NCI-H526 treated with DMSO at 0.1 percent for 48 hours (cell line): ENCODE results near the gene VAPA.

ENCODE experiments used
- DNase-seq: peaks from one replicate; lab custom pipeline; 2025; lab: John Stamatoyannopoulos, UW

The VAPA gene

DNA sequence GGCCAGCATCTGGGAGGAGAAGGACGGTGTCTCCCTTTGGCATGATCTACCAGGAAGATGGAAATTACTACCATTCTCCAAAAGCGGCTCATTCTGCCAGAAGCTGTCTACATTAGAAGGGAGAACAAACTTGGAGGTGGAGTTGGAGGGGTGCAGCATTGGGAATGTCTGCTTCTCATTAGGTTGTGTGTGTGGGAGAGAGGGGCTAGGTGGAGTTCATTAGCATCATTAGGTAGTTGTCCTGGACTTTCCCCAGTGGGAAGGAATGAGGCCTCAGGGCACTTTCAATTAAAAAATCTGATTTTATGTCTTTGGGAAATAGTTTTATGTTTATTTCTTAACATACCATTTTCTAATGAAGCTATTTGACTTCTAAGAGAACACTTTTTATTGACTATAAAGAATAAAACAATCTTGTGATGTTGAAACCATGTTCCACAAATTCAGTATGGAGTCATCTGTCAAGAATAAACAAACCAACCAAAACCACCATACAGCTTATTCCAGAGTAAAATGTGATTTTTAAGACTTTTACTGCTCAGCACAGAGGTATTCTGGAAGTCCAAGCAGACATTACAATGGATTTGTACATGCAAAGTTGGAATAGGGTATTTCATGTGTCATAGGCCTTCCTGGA is 60.6 kb downstream of the VAPA start:
- no peak for DNase-seq

DNA sequence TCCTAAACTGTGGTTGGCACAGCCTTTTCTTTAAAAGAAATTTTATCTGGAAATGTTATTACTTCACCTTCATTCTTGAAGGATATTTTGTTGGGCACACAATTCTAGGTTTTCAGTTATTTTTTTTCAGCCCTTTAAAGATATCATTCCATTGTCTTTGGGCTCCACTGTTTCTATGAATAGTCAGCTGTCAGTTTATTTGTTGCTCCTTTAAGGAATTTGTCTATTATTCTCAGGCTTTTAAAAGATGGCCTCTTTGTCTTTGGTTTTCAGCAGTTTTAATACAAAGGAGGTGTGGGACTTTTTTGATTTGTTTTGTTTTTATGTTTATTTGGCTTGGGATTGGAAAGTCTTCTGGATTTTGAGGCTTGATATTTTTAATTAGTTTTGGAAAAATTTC is 61.8 kb downstream of the VAPA start:
- DNase-seq: no peak

DNA sequence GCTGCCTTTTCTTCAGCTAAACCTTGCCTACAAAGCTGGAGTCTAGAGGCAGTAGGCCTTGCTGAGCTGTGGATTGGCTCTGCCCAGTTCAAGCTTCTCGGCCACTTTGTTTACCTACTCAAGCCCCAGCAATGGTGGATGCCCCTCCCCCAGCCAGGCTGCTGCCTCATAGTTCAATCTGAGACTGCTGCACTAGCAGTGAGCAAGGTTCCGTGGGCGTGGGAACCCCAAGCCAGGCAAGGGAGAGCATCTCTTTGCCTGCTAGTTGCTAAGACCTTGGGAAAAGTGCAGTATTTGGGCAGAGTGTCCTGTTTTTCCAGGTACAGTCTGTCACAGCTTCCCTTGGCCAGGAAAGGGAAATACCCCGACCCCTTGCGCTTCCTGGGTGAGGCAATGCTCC is 68.9 kb downstream of the VAPA start:
- no peak for DNase-seq

DNA sequence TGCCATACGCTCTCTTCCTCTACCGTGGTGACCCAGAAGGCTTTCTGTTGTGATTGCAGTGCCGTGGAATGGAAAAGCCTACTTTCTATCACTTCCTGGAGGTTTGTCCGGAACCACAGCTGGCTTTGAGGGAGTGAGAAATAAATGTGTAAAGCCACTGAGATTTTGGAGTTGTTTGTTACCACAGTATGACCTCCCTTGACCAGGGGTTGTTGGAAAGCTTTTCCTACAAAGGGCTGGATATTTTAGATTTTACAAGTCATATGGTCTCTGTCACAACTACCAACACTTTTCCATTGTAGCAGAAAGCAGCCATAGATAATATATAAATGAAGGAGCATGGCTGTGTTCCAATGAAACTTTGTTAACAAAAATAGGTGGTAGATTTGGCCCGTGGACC is 70.3 kb downstream of the VAPA start:
- no peak for DNase-seq

DNA sequence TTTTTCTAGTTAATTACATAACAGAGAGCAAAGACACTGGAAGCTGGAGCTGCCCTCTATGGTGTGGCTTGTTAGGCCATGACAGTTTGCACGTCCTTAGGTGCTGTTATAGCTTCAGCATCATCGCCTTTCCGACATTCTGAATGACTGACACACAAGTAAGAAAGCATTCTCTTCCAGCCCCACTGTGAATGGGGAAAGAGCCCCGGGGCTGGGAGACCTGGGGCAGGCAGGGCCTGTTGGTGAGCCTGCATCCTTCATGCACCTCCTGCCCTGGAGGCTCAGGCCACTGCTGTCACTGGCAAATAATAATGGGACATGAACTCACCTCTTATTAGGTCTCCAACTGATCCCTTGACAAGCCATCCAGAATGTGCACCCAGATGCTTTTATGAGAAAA is 71.8 kb downstream of the VAPA start:
- no peak for DNase-seq

DNA sequence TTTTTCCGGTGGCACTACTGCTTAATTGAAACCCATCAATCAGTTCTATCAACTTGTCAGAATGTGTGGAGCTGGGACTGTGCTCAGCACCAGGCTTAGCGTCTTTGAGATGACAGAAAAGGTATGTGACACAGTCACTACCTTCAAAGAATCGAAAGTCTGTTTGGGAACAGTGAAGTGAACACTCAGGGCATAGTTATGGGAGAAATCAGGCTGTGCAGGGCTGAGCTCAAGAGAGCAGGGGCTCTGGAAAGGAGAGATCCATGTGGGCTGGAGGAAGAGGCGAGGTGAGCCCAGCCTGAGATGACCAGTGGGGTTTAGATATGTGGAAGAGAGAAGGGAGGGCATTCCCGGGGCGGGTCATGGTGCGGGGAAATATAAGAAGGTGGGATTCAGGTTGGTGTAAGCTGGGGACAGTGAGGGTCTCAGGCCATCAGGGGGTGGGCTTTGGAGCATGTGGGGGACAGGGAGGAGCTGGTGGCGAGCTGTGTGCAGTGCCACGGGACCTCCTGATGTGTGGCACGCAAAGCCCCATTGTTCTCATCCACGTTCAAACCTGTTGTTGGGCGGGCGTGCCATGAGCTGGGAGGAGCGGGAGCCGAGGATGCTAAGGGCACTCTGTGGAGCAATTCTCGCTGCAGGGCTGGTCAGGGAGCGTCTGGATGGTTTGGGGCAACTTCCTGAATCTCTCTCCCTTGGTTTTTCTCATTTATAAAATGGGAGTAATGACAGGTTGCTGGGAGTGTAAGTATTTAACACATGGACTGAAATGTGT is 72.5 kb downstream of the VAPA start:
- DNase-seq: no peak

DNA sequence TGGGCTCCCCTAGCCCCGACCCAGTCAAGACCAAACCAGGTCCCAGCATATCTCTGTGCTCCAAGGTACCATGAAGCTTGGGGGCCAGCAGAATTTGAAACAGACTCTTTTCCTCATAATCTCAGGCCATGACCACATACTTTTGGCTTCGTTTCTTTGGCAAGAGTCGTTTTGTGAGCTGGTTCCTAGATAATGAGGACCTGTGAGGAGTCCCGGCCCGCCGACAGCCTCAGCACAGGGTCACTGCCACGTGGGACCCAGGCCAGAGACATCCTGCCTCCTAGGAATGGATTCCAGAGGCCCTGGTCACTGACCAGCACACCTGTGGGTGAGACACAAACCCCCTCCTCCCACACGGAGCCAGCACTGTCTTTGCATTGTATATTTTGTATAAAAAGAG is 73.5 kb downstream of the VAPA start:
- no peak for DNase-seq

DNA sequence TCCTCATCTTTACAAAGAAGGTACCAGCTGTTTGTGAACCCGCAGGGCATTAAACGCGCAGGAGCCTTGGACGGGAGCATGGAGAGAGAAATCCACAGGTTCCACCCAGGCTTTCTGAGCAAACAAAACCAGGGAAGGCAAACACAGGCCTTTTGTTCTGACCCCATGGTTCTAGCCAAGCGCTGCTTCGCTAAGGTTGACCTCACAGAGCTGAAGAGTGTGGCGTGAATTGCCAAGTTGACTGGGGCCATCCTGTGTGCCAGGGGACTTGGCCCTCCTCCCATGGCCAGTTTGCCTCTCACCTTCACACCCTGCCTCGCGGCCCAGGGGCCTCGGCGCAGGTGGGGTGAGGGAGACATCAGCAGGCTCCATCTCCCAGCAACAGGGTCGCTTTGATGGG is 74.1 kb downstream of the VAPA start:
- peak; percentile 6 for DNase-seq

DNA sequence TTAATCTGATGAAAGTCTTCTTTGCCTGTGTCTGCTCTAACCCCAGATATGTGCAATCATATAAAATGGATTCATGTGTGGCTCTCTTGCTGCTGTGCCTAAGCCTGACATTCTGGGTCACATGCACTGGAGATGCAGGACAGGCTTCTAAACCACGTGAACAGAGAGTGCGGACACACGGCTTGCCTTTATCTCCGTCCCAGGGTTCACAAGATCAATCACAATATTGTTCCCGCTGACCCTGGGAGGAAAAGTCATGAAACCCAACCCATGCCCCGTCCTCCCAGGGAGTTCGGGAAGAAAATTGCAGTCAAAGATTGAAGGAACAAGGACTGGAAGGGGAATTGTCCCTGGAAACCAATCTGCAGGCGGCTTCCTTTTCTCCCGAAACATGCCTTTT is 74.8 kb downstream of the VAPA start:
- DNase-seq: no peak

DNA sequence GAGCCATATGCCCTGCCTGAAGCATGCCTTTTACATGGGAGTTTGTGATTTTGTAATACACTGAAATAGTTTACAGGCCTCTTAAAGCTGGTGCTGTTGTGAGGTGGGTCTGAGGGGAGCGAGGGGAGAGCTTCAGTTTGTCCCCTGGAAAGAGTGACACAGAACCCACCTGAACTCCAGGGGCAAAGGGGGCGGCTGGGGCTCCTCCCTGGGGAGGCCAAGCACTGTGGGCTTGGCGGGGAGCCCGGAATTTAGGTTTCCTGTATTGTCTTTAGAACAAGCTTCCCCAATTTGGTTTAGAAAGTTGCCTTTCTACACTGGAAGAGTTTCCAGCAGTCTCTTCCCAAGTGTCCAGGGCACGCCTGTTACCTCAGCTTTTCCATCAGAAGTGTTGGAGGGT is 75.7 kb downstream of the VAPA start:
- DNase-seq: no peak

DNA sequence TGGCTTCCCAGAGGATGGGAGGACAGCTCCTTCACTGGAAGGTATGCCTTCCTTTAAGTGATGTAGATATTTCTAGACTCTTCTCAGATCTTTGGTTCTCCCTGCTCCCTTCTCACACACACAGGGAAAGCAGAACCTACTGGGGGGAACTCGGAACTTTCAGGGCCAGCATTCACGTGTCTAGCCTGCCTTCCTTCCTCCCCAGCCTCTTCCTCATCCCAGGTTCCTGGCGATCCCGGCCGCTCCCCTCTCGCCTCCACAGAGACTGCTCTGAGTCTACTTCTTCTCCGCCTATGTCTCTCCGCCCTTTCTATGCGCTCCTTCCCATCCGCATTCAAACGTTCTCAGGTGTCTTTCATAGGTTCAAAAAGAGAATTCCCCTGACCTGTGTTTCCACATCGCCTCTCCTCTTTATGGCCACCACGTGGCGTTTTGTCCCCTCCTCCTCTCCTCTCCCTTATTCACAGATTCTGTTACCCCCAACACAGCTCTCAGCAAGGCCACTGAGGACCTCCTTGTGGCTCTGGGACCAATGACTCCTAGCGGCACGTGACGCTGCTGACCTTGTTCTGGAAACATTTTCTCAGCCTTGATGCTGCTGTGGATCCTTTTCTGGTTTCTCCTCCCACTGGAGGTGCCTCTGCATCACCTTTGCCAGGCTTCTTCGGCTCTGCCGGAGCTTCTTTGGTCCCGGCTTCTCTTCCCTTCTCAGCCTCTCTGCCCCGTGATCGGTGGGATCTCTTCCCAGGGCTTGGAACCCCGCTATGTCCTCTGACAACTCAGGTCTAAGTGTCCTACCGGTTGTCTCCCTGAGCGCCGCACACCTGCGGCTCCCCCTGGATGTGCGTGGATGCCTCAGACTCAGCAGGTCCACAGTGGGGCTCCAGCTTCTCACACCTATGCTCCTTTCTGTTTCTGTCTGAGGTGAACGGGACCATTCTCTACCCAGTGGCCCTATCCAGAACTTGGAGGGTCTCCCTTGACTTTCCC is 77.5 kb downstream of the VAPA start:
- no peak for DNase-seq

DNA sequence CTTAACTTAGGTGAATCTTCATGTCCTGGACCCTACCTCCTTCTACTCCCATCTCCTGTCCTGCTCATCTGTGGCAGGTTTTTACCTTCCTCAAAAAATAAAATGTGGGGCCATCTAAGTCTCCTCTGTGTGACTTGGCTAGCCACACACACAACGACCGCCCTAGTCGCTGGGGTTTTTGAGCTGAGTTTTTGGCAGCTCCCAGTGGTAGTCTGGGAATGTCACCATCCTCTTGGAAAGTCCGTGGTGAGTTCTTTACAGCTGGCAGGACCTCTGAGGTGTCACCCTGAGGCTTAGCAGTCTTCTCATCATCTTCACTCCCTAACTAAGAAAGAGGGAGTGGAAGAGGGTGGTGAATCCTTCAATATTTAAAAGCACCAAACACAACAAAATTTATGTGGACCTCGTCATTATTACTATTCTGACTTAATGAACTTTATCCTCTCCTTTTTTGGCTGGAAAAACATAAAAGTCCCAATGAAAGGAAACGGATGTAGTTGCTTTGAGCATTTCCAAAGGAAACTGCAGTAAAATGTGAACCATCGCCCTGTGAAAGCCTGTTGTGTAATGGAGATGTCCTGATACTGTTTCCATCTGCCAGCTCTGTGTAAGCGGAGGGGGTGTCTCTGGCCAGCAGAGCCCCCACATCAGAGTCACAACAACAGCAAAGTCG is 78.6 kb downstream of the VAPA start:
- DNase-seq: no peak

DNA sequence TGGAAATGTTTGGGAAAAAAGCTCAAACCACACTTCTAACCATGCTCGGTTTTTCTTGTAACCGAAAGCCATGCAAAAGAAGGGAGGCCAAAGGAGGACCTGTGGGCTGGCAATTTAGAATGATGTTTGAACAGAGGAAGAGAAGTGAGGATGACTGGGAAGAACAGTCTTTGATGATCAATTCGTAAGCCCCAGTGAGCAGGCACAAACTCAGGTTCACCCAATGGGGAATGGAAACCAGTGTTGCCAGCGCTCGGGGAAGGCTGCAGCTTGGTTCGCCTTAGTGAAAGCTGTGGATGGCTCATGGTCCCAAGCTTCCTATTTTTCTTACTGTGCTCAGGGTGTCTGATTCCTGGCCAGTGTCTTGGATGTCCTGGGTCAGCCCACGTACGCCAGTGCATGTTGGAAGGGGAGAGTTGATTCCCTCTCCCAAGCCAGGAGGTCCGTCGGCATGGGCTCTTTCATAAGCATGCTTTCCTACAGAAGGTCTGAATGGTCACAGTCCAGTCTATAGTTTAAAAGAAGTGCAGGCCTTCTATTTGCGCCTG is 79.2 kb downstream of the VAPA start:
- DNase-seq: no peak

DNA sequence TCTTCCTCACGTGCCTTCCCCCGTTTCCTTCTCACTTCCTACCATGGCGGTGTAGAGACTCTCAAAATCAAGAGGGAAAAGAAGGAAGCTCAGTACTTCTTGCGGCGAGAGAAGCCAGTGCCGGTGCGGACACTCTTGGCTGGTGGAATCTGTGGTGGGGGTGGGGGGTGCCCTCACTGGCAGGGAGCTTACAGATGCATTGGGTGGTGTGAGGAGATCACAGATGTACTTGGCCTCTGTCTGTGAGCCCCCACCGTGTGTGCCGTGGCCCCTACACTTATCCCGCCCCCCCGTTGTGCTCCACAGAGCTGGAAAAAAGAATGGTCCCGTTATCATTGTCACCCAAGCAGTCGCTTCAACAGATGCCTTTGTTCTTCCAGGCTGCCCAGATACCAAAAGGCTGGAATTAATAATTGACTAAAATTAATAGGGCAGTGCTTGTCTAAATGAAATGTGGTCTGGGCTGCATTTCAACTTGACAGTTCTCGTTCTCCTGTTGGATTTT is 79.8 kb downstream of the VAPA start:
- no peak for DNase-seq

DNA sequence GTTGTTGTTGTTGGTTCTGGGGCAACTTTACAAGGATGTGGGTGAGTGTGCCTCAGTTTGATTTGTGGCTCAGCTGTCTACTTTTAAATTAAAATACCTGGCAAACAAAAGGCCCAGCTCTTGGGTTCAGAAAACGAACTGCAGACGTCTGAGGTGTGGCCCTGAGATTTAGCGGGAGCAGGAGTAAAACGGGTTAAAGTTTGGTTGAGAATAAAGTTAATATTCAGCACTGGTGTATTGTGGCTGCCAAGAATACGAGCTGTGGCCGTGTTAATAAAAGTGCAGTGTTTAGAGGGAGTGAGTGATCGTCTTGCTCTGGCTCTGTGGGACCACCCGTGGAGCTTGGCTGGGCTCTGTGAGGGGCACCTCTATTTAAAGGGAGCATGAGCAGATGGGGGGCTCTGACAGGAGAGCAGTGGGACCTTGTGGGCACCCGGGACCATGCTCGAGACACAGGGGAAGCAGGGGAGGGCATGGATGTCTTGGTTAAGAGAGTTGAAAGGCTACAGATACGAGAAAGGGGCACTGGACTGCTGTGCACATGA is 80.3 kb downstream of the VAPA start:
- no peak for DNase-seq

DNA sequence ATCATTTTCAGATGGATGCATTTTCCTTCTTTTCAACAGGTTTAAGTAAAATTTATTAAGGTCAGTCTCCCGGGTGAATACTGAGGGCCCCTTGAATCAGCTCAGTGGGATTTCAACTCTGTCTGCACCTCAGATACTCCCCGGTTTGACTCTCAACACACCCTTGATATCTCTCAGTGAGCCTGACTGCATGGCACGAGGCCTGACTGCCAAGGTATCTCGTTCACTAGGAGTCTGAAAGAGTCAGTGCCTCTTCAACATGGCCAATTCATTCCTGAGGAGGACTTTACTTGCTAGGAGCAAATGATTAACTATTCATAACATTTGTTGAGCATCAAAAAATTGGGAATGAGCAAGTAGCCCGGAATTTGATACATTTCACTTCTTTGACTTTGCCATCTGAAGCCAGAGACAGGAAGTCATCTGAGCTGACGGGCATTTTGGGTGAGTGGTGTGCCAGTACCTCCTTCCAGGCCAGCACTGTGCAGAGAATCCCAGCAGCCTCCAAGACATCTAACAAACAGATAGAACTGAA is 81.0 kb downstream of the VAPA start:
- no peak for DNase-seq

DNA sequence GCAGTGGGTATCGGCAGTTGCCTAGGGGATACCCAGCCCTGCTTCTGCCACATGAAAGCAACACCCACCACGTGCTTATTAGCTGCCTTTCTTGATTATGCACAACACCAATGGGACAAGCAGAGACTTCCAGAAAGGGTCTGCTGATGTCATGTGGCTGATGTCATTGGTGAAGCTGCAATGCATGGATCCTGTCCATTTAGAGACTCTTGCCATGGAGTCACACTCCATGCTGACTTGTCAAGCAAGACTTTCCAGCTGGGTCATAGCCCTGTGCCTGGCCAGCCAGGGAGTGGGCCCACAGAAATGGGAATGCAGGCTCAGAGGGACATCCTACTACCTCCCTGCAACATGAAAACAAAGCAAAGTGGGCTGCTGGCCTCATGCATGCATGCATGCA is 81.8 kb downstream of the VAPA start:
- no peak for DNase-seq

DNA sequence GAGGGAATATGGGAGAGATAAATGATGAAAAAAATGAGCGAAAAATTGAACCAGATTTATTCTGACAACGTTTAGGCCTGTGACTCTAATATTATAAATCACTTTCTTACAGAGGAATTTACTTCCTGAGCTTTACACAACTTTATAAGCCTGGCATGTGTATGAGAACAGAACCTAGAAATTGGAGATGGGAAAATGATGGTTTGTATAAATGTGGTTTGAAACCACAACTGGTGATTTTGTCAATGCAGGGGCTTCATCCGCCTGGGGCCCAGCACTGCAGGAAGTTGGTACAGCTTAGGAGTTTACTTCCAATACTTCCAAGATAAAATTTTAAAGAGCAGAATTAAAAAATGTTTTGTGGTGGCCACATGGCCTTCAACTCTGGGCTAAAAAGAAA is 82.3 kb downstream of the VAPA start:
- DNase-seq: no peak

DNA sequence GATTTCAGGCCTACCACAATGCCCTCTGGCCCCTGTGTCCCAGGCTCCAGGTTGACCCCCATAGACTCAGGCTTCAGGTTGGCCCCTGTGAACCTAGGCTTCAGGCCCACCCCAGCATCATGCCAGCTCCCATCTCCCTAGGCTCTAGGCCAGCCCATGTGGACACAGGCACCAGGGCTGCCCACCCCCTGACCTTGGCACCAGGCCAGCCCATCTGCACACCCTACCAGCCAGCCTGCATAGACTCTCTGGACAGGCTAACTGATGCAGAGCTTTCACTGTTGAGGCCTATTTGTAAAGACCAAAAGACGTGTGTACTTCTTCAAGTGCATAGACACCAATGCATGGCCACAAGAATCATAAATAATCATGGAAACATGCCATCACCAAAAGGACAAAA is 83.9 kb downstream of the VAPA start:
- no peak for DNase-seq

DNA sequence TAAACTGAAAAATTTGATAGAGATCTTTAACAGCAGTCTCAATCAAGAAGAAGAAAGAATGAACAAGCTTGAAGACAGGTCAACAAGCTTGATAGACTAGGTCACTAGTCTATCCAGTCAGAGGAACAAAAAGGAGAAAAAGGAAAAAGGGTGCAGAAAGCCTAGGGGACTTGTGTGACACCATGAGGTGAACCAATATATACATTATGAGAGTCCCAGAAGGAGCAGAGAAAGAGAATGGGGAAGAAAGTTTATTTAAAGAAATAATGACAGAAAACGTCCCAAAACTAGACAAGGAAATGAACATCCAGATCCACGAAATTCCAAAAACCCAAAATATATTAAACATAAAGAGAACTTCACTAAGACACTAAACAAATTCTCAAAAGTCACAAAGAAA is 84.5 kb downstream of the VAPA start:
- DNase-seq: no peak

DNA sequence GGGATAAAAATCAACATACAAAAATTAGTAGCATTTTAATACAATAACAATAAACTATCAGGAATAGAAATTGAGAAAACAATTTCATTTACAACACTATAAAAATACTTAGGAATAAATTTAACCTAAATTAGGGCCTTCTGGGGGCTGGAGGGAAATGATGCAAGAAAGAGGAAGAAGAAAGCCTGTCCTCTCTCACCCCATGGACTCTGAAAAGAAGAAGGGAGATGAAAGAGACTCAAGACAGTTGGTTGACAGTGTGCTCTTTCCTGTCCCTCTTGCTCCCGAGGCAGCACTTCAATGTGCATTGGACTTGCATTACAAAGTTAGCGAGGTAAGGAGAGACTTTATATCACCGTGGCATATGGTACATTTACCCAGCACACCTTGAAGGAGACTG is 88.5 kb downstream of the VAPA start:
- no peak for DNase-seq
